ENCODE results near the gene TP53AIP1.

The TP53AIP1 gene

GRCh38 chr11:128941110-128941509 is 1.6 kb downstream of the TP53AIP1 start:
- Histone ChIP-seq H3K4me1 (ENCODE audit: control insufficient read depth in 2 of 2, insufficient read depth in 1 of 2, low read depth in 1 of 2, low read length in 2 of 2) (peaks cover 15 to 16% of the 10 kb centered on the region in 2 donors), H3K18ac (ENCODE audit: low read length) (peak overlapping the region; percentile 76), H3K4me2 (ENCODE audit: insufficient read depth, low read length, poor library complexity, severe bottlenecking) (no peak overlapping the region), H2BK5ac (ENCODE audit: low read length) (peak overlapping the region; percentile 16), H3K23ac (ENCODE audit: low read depth, low read length, poor library complexity) (peak overlapping the region; percentile 40), H3K36me3 (replicated peaks in 1 of 2; ENCODE audit: control insufficient read depth in 2 of 2, insufficient read depth in 2 of 2, low read length in 2 of 2) (no peaks in the 10 kb centered on the region), H3K4me3 (ENCODE audit: low read length in 2 of 2) (no peak overlapping the region), H2AFZ (ENCODE audit: low read length) (no peak overlapping the region), H3K27ac (replicated peaks; ENCODE audit: low read length) (no peak overlapping the region), H3K4ac (ENCODE audit: low read length) (no peak overlapping the region), H4K91ac (ENCODE audit: low read depth, low read length, poor library complexity) (no peak overlapping the region), H4K8ac (ENCODE audit: low read depth, low read length) (no peak overlapping the region), H3K27me3 (ENCODE audit: control insufficient read depth in 3 of 3, insufficient read depth in 3 of 3, low read depth in 1 of 3, low read length in 3 of 3) (no peaks in the 10 kb centered on the region), H3K9me3 (replicated peaks in 1 of 2; ENCODE audit: control insufficient read depth in 2 of 2, insufficient read depth in 1 of 2, low read depth in 1 of 2, low read length in 2 of 2) (no peaks in the 10 kb centered on the region), H2BK12ac (ENCODE audit: low read length) (no peak overlapping the region), H2BK15ac (ENCODE audit: low read length) (no peak overlapping the region), H2AK5ac (ENCODE audit: low read depth, low read length) (no peak overlapping the region), H3K9ac (ENCODE audit: low read depth, low read length, poor library complexity) (no peak overlapping the region), H3K14ac (ENCODE audit: low read length) (no peak overlapping the region), H2BK120ac (ENCODE audit: low read depth, low read length) (no peak overlapping the region), H3K79me1 (ENCODE audit: low read depth, low read length) (no peaks in the 10 kb centered on the region)
- no peak for DNase-seq (ENCODE audit: low spot score)
- WGBS, 2 donors (ENCODE audit: extremely low coverage in 2 of 2, insufficient read length in 2 of 2, insufficient replicate concordance in 1 of 2): no CpG with 5 or more reads among the region's 8 CpGs

GRCh38 chr11:128940603-128941002 is 2.1 kb downstream of the TP53AIP1 start:
- H3K4me3 ChIP-seq (ENCODE audit: low read length in 2 of 2): no peak overlapping the region
- peak overlapping the region; percentile 76 for H3K18ac ChIP-seq (ENCODE audit: low read length)
- H2BK12ac ChIP-seq (ENCODE audit: low read length): no peak overlapping the region
- no CpG with 5 or more reads among the region's 15 CpGs for WGBS, 2 donors (ENCODE audit: extremely low coverage in 2 of 2, insufficient read length in 2 of 2, insufficient replicate concordance in 1 of 2)
- H3K27me3 ChIP-seq (ENCODE audit: control insufficient read depth in 3 of 3, insufficient read depth in 3 of 3, low read depth in 1 of 3, low read length in 3 of 3): no peaks in the 10 kb centered on the region
- no peak overlapping the region for H2BK120ac ChIP-seq (ENCODE audit: low read depth, low read length)
- peaks cover 15 to 16% of the 10 kb centered on the region in 2 donors for H3K4me1 ChIP-seq (ENCODE audit: control insufficient read depth in 2 of 2, insufficient read depth in 1 of 2, low read depth in 1 of 2, low read length in 2 of 2)
- H3K79me1 ChIP-seq (ENCODE audit: low read depth, low read length): no peaks in the 10 kb centered on the region
- no peak overlapping the region for H3K14ac ChIP-seq (ENCODE audit: low read length)
- H3K9me3 ChIP-seq (replicated peaks in 1 of 2; ENCODE audit: control insufficient read depth in 2 of 2, insufficient read depth in 1 of 2, low read depth in 1 of 2, low read length in 2 of 2): no peaks in the 10 kb centered on the region
- H3K36me3 ChIP-seq (replicated peaks in 1 of 2; ENCODE audit: control insufficient read depth in 2 of 2, insufficient read depth in 2 of 2, low read length in 2 of 2): no peaks in the 10 kb centered on the region
- no peak for DNase-seq (ENCODE audit: low spot score)
- H3K23ac ChIP-seq (ENCODE audit: low read depth, low read length, poor library complexity): no peak overlapping the region
- no peak overlapping the region for H4K91ac ChIP-seq (ENCODE audit: low read depth, low read length, poor library complexity)
- peak overlapping the region; percentile 16 for H2BK5ac ChIP-seq (ENCODE audit: low read length)
- no peak overlapping the region for H3K4ac ChIP-seq (ENCODE audit: low read length)
- peak overlapping the region; percentile 70 for H4K8ac ChIP-seq (ENCODE audit: low read depth, low read length)
- no peak overlapping the region for H2AK5ac ChIP-seq (ENCODE audit: low read depth, low read length)
- H2AFZ ChIP-seq (ENCODE audit: low read length): no peak overlapping the region
- H3K4me2 ChIP-seq (ENCODE audit: insufficient read depth, low read length, poor library complexity, severe bottlenecking): no peak overlapping the region
- H2BK15ac ChIP-seq (ENCODE audit: low read length): no peak overlapping the region
- H3K9ac ChIP-seq (ENCODE audit: low read depth, low read length, poor library complexity): no peak overlapping the region
- no peak overlapping the region for H3K27ac ChIP-seq (replicated peaks; ENCODE audit: low read length)

- no peak overlapping the region for H3K14ac ChIP-seq (ENCODE audit: low read length)
- H2BK5ac ChIP-seq (ENCODE audit: low read length): peak overlapping the region; percentile 16
- H3K4me2 ChIP-seq (ENCODE audit: insufficient read depth, low read length, poor library complexity, severe bottlenecking): no peak overlapping the region
- H3K4me1 ChIP-seq (ENCODE audit: control insufficient read depth in 2 of 2, insufficient read depth in 1 of 2, low read depth in 1 of 2, low read length in 2 of 2): peaks cover 15 to 16% of the 10 kb centered on the region in 2 donors
- no peak overlapping the region for H3K27ac ChIP-seq (replicated peaks; ENCODE audit: low read length)
- H2AK5ac ChIP-seq (ENCODE audit: low read depth, low read length): peak overlapping the region; percentile 9
- peak overlapping the region; percentile 70 for H4K8ac ChIP-seq (ENCODE audit: low read depth, low read length)
- no peak overlapping the region for H3K9ac ChIP-seq (ENCODE audit: low read depth, low read length, poor library complexity)
- no peak overlapping the region for H4K91ac ChIP-seq (ENCODE audit: low read depth, low read length, poor library complexity)
- no peak overlapping the region for H3K4me3 ChIP-seq (ENCODE audit: low read length in 2 of 2)
- no peak overlapping the region for H3K18ac ChIP-seq (ENCODE audit: low read length)
- H3K9me3 ChIP-seq (replicated peaks in 1 of 2; ENCODE audit: control insufficient read depth in 2 of 2, insufficient read depth in 1 of 2, low read depth in 1 of 2, low read length in 2 of 2): no peaks in the 10 kb centered on the region
- H2BK15ac ChIP-seq (ENCODE audit: low read length): no peak overlapping the region
- no peak overlapping the region for H3K4ac ChIP-seq (ENCODE audit: low read length)
- no CpG with 5 or more reads among the region's 5 CpGs for WGBS, 2 donors (ENCODE audit: extremely low coverage in 2 of 2, insufficient read length in 2 of 2, insufficient replicate concordance in 1 of 2)
- H3K79me1 ChIP-seq (ENCODE audit: low read depth, low read length): no peaks in the 10 kb centered on the region
- no peak overlapping the region for H2BK12ac ChIP-seq (ENCODE audit: low read length)
- no peak for DNase-seq (ENCODE audit: low spot score)
- no peaks in the 10 kb centered on the region for H3K27me3 ChIP-seq (ENCODE audit: control insufficient read depth in 3 of 3, insufficient read depth in 3 of 3, low read depth in 1 of 3, low read length in 3 of 3)
- H3K23ac ChIP-seq (ENCODE audit: low read depth, low read length, poor library complexity): no peak overlapping the region
- H3K36me3 ChIP-seq (replicated peaks in 1 of 2; ENCODE audit: control insufficient read depth in 2 of 2, insufficient read depth in 2 of 2, low read length in 2 of 2): no peaks in the 10 kb centered on the region
- H2AFZ ChIP-seq (ENCODE audit: low read length): no peak overlapping the region
- no peak overlapping the region for H2BK120ac ChIP-seq (ENCODE audit: low read depth, low read length)
Measured at GRCh38 chr11:128940156-128940555, 2.5 kb downstream of the TP53AIP1 start.

- Histone ChIP-seq H2BK5ac (ENCODE audit: low read length) (no peak overlapping the region), H2AK5ac (ENCODE audit: low read depth, low read length) (no peak overlapping the region), H3K79me1 (ENCODE audit: low read depth, low read length) (no peaks in the 10 kb centered on the region), H3K36me3 (replicated peaks in 1 of 2; ENCODE audit: control insufficient read depth in 2 of 2, insufficient read depth in 2 of 2, low read length in 2 of 2) (no peaks in the 10 kb centered on the region), H2BK12ac (ENCODE audit: low read length) (no peak overlapping the region), H3K14ac (ENCODE audit: low read length) (no peak overlapping the region), H3K4me2 (ENCODE audit: insufficient read depth, low read length, poor library complexity, severe bottlenecking) (no peak overlapping the region), H2BK15ac (ENCODE audit: low read length) (peak overlapping the region; percentile 53), H3K4me3 (ENCODE audit: low read length in 2 of 2) (no peak overlapping the region), H2AFZ (ENCODE audit: low read length) (no peak overlapping the region), H3K4ac (ENCODE audit: low read length) (no peak overlapping the region), H3K27me3 (ENCODE audit: control insufficient read depth in 3 of 3, insufficient read depth in 3 of 3, low read depth in 1 of 3, low read length in 3 of 3) (no peaks in the 10 kb centered on the region), H3K4me1 (ENCODE audit: control insufficient read depth in 2 of 2, insufficient read depth in 1 of 2, low read depth in 1 of 2, low read length in 2 of 2) (peaks cover 15 to 16% of the 10 kb centered on the region in 2 donors), H3K27ac (replicated peaks; ENCODE audit: low read length) (no peak overlapping the region), H4K91ac (ENCODE audit: low read depth, low read length, poor library complexity) (no peak overlapping the region), H4K8ac (ENCODE audit: low read depth, low read length) (no peak overlapping the region), H3K18ac (ENCODE audit: low read length) (peak overlapping the region; percentile 40), H3K23ac (ENCODE audit: low read depth, low read length, poor library complexity) (no peak overlapping the region), H3K9me3 (replicated peaks in 1 of 2; ENCODE audit: control insufficient read depth in 2 of 2, insufficient read depth in 1 of 2, low read depth in 1 of 2, low read length in 2 of 2) (no peaks in the 10 kb centered on the region), H3K9ac (ENCODE audit: low read depth, low read length, poor library complexity) (no peak overlapping the region), H2BK120ac (ENCODE audit: low read depth, low read length) (no peak overlapping the region)
- no peak for DNase-seq (ENCODE audit: low spot score)
- WGBS, 2 donors (ENCODE audit: extremely low coverage in 2 of 2, insufficient read length in 2 of 2, insufficient replicate concordance in 1 of 2): no CpG with 5 or more reads among the region's 11 CpGs
Measured at GRCh38 chr11:128939591-128939990, 3.1 kb downstream of the TP53AIP1 start.
